Fibroblast of lung (primary cell): ENCODE data around the gene TMEM178A. TPM values are rescaled to one million over a fixed set of nuclear protein-coding genes. Genes with fewer than 3 reads are reported as not detected.

Experiments
- DNase-seq, 2 donors: peaks; one replicate each; pipeline versions ENCODE4 v3.0.0 to v3.0.0-alpha.2; 2010; ENCODE audit warnings: low read depth in 2 of 2
- H2AFZ ChIP-seq: 2 replicates; pipeline ENCODE4 v1.5.1; 2012; ENCODE audit warnings: low read length, control low read depth, inconsistent platforms
- H3K27ac ChIP-seq: 2 replicates; pipeline ENCODE4 v1.5.1; 2011; ENCODE audit warnings: low read length, control low read depth; ENCODE audit not compliant: insufficient read depth
- H3K27me3 ChIP-seq: 2 replicates; pipeline ENCODE4 v1.5.1; 2011; ENCODE audit warnings: mild to moderate bottlenecking, low read length; ENCODE audit not compliant: control insufficient read depth, insufficient read depth
- H3K36me3 ChIP-seq: 2 replicates; pipeline ENCODE4 v1.5.1; 2011; ENCODE audit warnings: low read length; ENCODE audit not compliant: control insufficient read depth, insufficient read depth
- H3K4me1 ChIP-seq: 2 replicates; pipeline ENCODE4 v1.5.1; 2011; ENCODE audit warnings: low read length; ENCODE audit not compliant: control insufficient read depth, insufficient read depth; ENCODE audit errors: extremely low read depth
- H3K4me2 ChIP-seq: 2 replicates; pipeline ENCODE4 v1.5.1; 2011; ENCODE audit warnings: low read length, control low read depth; ENCODE audit not compliant: insufficient read depth; ENCODE audit errors: extremely low read depth
- H3K4me3 ChIP-seq, 4 experiments: fragments of 200-600 bp in 1 of 4; sonication (generic) in 1 of 4; replicated peaks in 1 of 4; 2 replicates each; pipeline ENCODE4 v1.5.1; 2011 to 2016; ENCODE audit warnings: low read length in 4 of 4, low read depth in 3 of 4, mild to moderate bottlenecking in 3 of 4, control low read depth in 2 of 4, inconsistent platforms in 1 of 4, mixed read lengths in 1 of 4; ENCODE audit not compliant: insufficient read depth in 1 of 4; ENCODE audit errors: control extremely low read depth in 1 of 4
- H3K79me2 ChIP-seq: 2 replicates; pipeline ENCODE4 v1.5.1; 2012; ENCODE audit warnings: mild to moderate bottlenecking, low read length, inconsistent platforms; ENCODE audit not compliant: control insufficient read depth, insufficient read depth
- H3K9ac ChIP-seq: 2 replicates; pipeline ENCODE4 v1.5.1; 2011; ENCODE audit warnings: mild to moderate bottlenecking, low read length, control low read depth; ENCODE audit not compliant: insufficient read depth
- H3K9me3 ChIP-seq: 2 replicates; pipeline ENCODE4 v1.5.1; 2012; ENCODE audit warnings: low read depth, low read length; ENCODE audit not compliant: control insufficient read depth, insufficient read depth
- H4K20me1 ChIP-seq: 2 replicates; pipeline ENCODE4 v1.5.1; 2011; ENCODE audit warnings: low read length; ENCODE audit not compliant: control insufficient read depth, insufficient read depth; ENCODE audit errors: extremely low read depth
- EZH2 ChIP-seq: IDR thresholded peaks from 2 replicates; pipeline ENCODE4 v1.5.1; 2012; ENCODE audit warnings: low read length, control low read depth, mild to moderate bottlenecking; ENCODE audit errors: missing control alignments
- polyA plus RNA-seq, 2 donors: library from polyadenylated mRNA; depleted of rRNA in 1 of 2; stranded (reverse) in 1 of 2; unstranded in 1 of 2; fragments of >200 nt; gene quantifications; 2 replicates each; pipeline ENCODE4 v1.2.1, GENCODE V29; 2011 to 2012; ENCODE audit warnings: missing spikeins in 1 of 2
- total RNA-seq: library from RNA; depleted of rRNA; stranded (reverse); fragments of >200 nt; gene quantifications from 2 replicates; pipeline ENCODE4 v1.2.1, GENCODE V29; 2014
- TF ChIP-seq, protein P1 (sequence below), 2 donors: IDR thresholded peaks in 1 of 2; conservative IDR thresholded peaks in 1 of 2; 1 replicate in 1 of 2; 2 replicates in 1 of 2; pipeline ENCODE4 v1.5.1; 2011 to 2012; ENCODE audit warnings: low read length in 2 of 2, control low read depth in 1 of 2, inconsistent platforms in 1 of 2, low read depth in 1 of 2, mild to moderate bottlenecking in 1 of 2

The TMEM178A gene
- total and polyA plus RNA-seq, 2 donors (not counting 1 experiment from before 2014, with no cell fraction given) = 1.5 to 6.9 TPM

DNA sequence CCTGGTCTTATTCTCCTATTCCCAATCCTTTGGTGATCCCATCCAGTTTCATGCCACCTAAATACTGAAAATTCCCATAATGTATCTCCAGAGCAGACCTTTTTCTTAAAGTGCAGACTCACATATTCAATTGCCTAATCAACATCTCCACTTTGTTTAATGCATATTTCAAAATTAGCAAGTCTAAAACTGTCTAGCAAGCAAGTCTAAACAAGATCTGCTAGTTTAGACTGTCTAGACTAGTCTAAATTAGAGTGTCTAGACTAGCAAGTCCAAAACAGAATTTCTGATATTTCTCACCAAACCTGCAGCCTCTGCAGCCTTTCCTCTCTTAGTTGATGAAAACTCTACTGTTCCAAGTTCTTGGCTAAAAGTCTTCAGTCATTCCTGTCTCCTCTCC, 68.7 kb downstream of the TMEM178A start:
- no peak for DNase-seq
- Histone ChIP-seq H3K27me3 (no peaks in the 10 kb centered on the region), H3K4me1 (peaks cover 16% of the 10 kb centered on the region), H3K36me3 (peaks cover 2% of the 10 kb centered on the region), H3K4me2 (no peak overlapping the region), H3K9ac (no peak overlapping the region), H3K9me3 (no peaks in the 10 kb centered on the region), H2AFZ (no peak overlapping the region), H3K79me2 (peaks cover 3% of the 10 kb centered on the region), H3K4me3 (no peak overlapping the region), H4K20me1 (no peaks in the 10 kb centered on the region), H3K27ac (no peak overlapping the region)
- TF ChIP-seq EZH2 = no peak
- TF ChIP-seq, protein P1, sequence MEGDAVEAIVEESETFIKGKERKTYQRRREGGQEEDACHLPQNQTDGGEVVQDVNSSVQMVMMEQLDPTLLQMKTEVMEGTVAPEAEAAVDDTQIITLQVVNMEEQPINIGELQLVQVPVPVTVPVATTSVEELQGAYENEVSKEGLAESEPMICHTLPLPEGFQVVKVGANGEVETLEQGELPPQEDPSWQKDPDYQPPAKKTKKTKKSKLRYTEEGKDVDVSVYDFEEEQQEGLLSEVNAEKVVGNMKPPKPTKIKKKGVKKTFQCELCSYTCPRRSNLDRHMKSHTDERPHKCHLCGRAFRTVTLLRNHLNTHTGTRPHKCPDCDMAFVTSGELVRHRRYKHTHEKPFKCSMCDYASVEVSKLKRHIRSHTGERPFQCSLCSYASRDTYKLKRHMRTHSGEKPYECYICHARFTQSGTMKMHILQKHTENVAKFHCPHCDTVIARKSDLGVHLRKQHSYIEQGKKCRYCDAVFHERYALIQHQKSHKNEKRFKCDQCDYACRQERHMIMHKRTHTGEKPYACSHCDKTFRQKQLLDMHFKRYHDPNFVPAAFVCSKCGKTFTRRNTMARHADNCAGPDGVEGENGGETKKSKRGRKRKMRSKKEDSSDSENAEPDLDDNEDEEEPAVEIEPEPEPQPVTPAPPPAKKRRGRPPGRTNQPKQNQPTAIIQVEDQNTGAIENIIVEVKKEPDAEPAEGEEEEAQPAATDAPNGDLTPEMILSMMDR (conservative IDR thresholded peaks at IDR 0.05 in 1 of 2, IDR thresholded peaks at IDR 0.05 in 1 of 2; ENCODE audit: low read depth in 1 of 2, low read length in 2 of 2) = no peak

DNA sequence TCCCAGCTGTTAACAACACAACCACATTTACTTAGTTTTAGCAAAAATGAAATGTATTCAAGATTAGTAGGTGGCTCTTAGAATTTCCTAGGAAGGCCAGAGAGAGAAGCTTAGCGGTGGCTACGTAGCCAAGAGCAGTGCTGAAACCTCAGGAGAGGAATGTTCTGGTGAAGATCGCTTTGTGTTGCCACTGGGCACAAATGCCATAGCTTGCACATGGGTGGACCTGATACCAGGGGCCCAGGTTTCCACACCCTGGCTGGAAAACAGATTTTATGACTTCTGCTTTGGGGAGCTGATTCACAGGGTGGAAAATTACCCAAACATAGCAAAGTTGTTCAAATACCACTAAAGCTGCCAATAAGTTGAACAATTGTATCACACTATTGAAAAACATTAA, 69.9 kb downstream of the TMEM178A start:
- H3K4me3 ChIP-seq = no peak overlapping the region
- H3K9ac ChIP-seq = no peak overlapping the region
- no peaks in the 10 kb centered on the region for H3K9me3 ChIP-seq
- H3K27ac ChIP-seq = no peak overlapping the region
- H2AFZ ChIP-seq = no peak overlapping the region
- H3K79me2 ChIP-seq = peaks cover 3% of the 10 kb centered on the region
- TF ChIP-seq, protein P1 (conservative IDR thresholded peaks at IDR 0.05 in 1 of 2, IDR thresholded peaks at IDR 0.05 in 1 of 2; ENCODE audit: low read depth in 1 of 2, low read length in 2 of 2) = no peak
- TF ChIP-seq EZH2 = no peak
- peaks cover 16% of the 10 kb centered on the region for H3K4me1 ChIP-seq
- peaks cover 2% of the 10 kb centered on the region for H3K36me3 ChIP-seq
- peak in 1 of 2 donors; percentile 69 for DNase-seq
- no peaks in the 10 kb centered on the region for H4K20me1 ChIP-seq
- no peaks in the 10 kb centered on the region for H3K27me3 ChIP-seq
- H3K4me2 ChIP-seq = no peak overlapping the region

DNA sequence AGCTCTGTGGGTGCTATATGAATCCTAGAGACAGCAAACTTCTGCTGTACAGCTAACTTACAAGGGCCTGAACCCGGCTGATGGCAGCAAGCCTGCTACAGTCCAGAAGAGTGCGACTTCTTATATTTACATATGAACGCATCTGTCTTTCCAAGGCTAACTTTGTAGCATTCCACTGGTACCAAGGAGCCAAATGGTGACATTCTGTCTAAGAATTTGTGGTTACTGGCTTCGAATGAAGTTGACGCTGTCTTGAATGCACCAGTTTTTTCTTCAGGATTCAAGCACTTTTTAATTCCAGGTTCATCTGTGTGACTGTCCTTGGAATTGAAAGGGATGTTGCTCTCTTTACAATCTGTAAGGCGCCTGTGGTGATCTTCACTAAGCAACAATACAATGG, 70.9 kb downstream of the TMEM178A start:
- peak; percentile 92 to 99 for DNase-seq
- Histone ChIP-seq H3K36me3 (peaks cover 2% of the 10 kb centered on the region), H3K4me1 (peaks cover 16% of the 10 kb centered on the region), H3K79me2 (peaks cover 3% of the 10 kb centered on the region), H3K4me3 (no peak overlapping the region), H3K27me3 (no peaks in the 10 kb centered on the region), H2AFZ (no peak overlapping the region), H3K4me2 (peak overlapping the region; percentile 56), H3K27ac (peak overlapping the region; percentile 53), H3K9ac (no peak overlapping the region), H3K9me3 (no peaks in the 10 kb centered on the region), H4K20me1 (no peaks in the 10 kb centered on the region)
- no peak for TF ChIP-seq EZH2
- TF ChIP-seq, protein P1 (conservative IDR thresholded peaks at IDR 0.05 in 1 of 2, IDR thresholded peaks at IDR 0.05 in 1 of 2; ENCODE audit: low read depth in 1 of 2, low read length in 2 of 2) = no peak
